Ishikawa (cell line): ENCODE results near the gene GRIK2.

Experiments used
- CEBPB ChIP-seq: IDR thresholded peaks from 2 replicates; pipeline ENCODE4 v1.6.1; 2012
- CREB1 ChIP-seq: IDR thresholded peaks from 2 replicates; pipeline ENCODE4 v1.6.1; 2012; ENCODE audit warnings: low read depth
- EP300 ChIP-seq: IDR thresholded peaks from 2 replicates; pipeline ENCODE4 v1.6.1; 2012; ENCODE audit warnings: borderline replicate concordance
- MAX ChIP-seq: IDR thresholded peaks from 2 replicates; pipeline ENCODE4 v1.6.1; 2012
- RAD21 ChIP-seq: IDR thresholded peaks from 2 replicates; pipeline ENCODE4 v1.6.1; 2012; ENCODE audit warnings: low read depth
- REST ChIP-seq: IDR thresholded peaks from 2 replicates; pipeline ENCODE4 v1.6.1; 2012; ENCODE audit warnings: low read depth, mild to moderate bottlenecking
- TAF1 ChIP-seq: IDR thresholded peaks from 2 replicates; pipeline ENCODE4 v1.6.1; 2012; ENCODE audit warnings: low read depth, mild to moderate bottlenecking
- TEAD4 ChIP-seq: IDR thresholded peaks from 2 replicates; pipeline ENCODE4 v1.6.1; 2012
- YY1 ChIP-seq: IDR thresholded peaks from 2 replicates; pipeline ENCODE4 v1.6.1; 2012; ENCODE audit warnings: low read depth

GRCh38 chr6:101490857-101491256, 97.3 kb downstream of the GRIK2 start:
- TF ChIP-seq RAD21: no peak
- TF ChIP-seq REST: no peak
- no peak for TF ChIP-seq TEAD4
- no peak for TF ChIP-seq CEBPB
- TF ChIP-seq EP300: no peak
- no peak for TF ChIP-seq TAF1
- no peak for TF ChIP-seq MAX
- TF ChIP-seq CREB1: no peak
- TF ChIP-seq YY1: no peak
